GM12878 (cell line): Measurements from ENCODE around the gene ELK3. TPM values are rescaled to one million over a fixed set of nuclear protein-coding genes. Genes with fewer than 3 reads are reported as not detected.

Source experiments
- ATAC-seq: fragments of 200-7000 bp; cut with Tn5 transposase; 3 replicates; pipeline ENCODE4 v1.9.1; 2020; ENCODE audit warnings: mild to moderate bottlenecking, moderate library complexity
- BruUV-seq: library from RNA; stranded (reverse); fragments of 400-500 nt; replicated peaks from 2 replicates; lab custom pipeline; 2021; lab: Mats Ljungman, UMichigan
- CTCF ChIA-PET: fragments of 300-600 bp; sonication (Branson Sonifier 250); formaldehyde crosslinking; extraction: SDS; loops from one replicate; lab custom pipeline; 2021; ENCODE audit warnings: inconsistent platforms; lab: Yijun Ruan, JAX
- POLR2A ChIA-PET: fragments of 350-600 bp; formaldehyde crosslinking; extraction: SDS; loops from one replicate; lab custom pipeline; 2021; ENCODE audit warnings: inconsistent platforms; lab: Charles Lee
- RAD21 ChIA-PET: fragments of 300-600 bp; sonication (Branson Sonifier 250); formaldehyde crosslinking; loops from one replicate; lab custom pipeline; 2023; ENCODE audit warnings: antibody characterized with exemption; ENCODE audit not compliant: unreplicated experiment; lab: Charles Lee
- SMC1A ChIA-PET: fragments of 300-600 bp; sonication (Branson Sonifier 250); formaldehyde crosslinking; loops from one replicate; lab custom pipeline; 2023; ENCODE audit not compliant: unreplicated experiment, uncharacterized antibody; lab: Charles Lee
- DNase-seq: peaks from one replicate; pipeline ENCODE4 v3.0.0-alpha.2; 2011; ENCODE audit warnings: low read depth, low spot score
- FAIRE-seq: peaks from 3 replicates; lab custom pipeline; 2011; peaks lifted over from hg19 to GRCh38; lab: Jason Lieb, UNC
- H2AFZ ChIP-seq: 2 replicates; pipeline ENCODE4 v1.6.0; 2011; ENCODE audit warnings: low read depth, low read length, control low read depth; ENCODE audit not compliant: control insufficient read depth
- H3K27ac ChIP-seq: 2 replicates; pipeline ENCODE4 v1.5.1; 2011; ENCODE audit warnings: control low read depth; ENCODE audit not compliant: control insufficient read depth, insufficient read depth
- H3K27me3 ChIP-seq, 2 experiments: replicated peaks in 1 of 2; 2 replicates each; pipeline versions ENCODE4 v1.6.0 to v1.6.1; 2011; ENCODE audit warnings: low read length in 1 of 2; ENCODE audit not compliant: control insufficient read depth in 2 of 2, insufficient read depth in 2 of 2
- H3K36me3 ChIP-seq, 2 experiments: 2 replicates each; pipeline ENCODE4 v1.5.1; 2011; ENCODE audit warnings: low read length in 1 of 2; ENCODE audit not compliant: control insufficient read depth in 2 of 2, insufficient read depth in 2 of 2
- H3K4me1 ChIP-seq: 2 replicates; pipeline ENCODE4 v1.6.1; 2011; ENCODE audit warnings: mild to moderate bottlenecking, low read length, moderate library complexity, mixed read lengths; ENCODE audit not compliant: control insufficient read depth, insufficient read depth
- H3K4me2 ChIP-seq: 2 replicates; pipeline ENCODE4 v1.6.0; 2011; ENCODE audit warnings: control low read depth; ENCODE audit not compliant: control insufficient read depth, insufficient read depth
- H3K4me3 ChIP-seq: fragments of 200-600 bp; sonication (generic); 2 replicates; pipeline ENCODE4 v1.5.1; 2016
- H3K79me2 ChIP-seq: 2 replicates; pipeline ENCODE4 v1.6.0; 2011; ENCODE audit warnings: low read length; ENCODE audit not compliant: control insufficient read depth, insufficient read depth
- H3K9ac ChIP-seq: 2 replicates; pipeline ENCODE4 v1.8.0; 2011; ENCODE audit warnings: low read length, control low read depth, mixed read lengths; ENCODE audit not compliant: control insufficient read depth, insufficient read depth
- H3K9me3 ChIP-seq: replicated peaks from 3 replicates; pipeline ENCODE4 v1.5.1; 2011; ENCODE audit warnings: mild to moderate bottlenecking, low read length; ENCODE audit not compliant: control insufficient read depth, insufficient read depth
- H4K20me1 ChIP-seq: 2 replicates; pipeline ENCODE4 v1.6.0; 2011; ENCODE audit not compliant: control insufficient read depth, insufficient read depth
- ATF7 ChIP-seq: fragments of 450-650 bp; IDR thresholded peaks from 2 replicates; pipeline ENCODE4 v1.6.1; 2016; ENCODE audit warnings: low read depth, mild to moderate bottlenecking
- BCL11A ChIP-seq: IDR thresholded peaks from 2 replicates; pipeline ENCODE4 v1.6.1; 2011; ENCODE audit warnings: low read depth, low read length
- CBX3 ChIP-seq: fragments of 200-600 bp; sonication (generic); IDR thresholded peaks from 2 replicates; pipeline ENCODE4 v1.6.1; 2016; ENCODE audit warnings: low read depth, borderline replicate concordance
- EGR1 ChIP-seq, 2 experiments: IDR thresholded peaks; 1 replicate in 1 of 2; 2 replicates in 1 of 2; pipeline ENCODE4 v1.6.1; 2011 to 2012; ENCODE audit warnings: low read depth in 2 of 2, low read length in 2 of 2, borderline replicate concordance in 1 of 2, mild to moderate bottlenecking in 1 of 2, moderate library complexity in 1 of 2
- ELK1 ChIP-seq: IDR thresholded peaks from 2 replicates; pipeline ENCODE4 v1.6.1; 2012; ENCODE audit warnings: low read depth, low read length, improper control_type of control experiment
- MXI1 ChIP-seq: fragments of 150-350 bp; IDR thresholded peaks from 2 replicates; pipeline ENCODE4 v1.6.1; 2011; ENCODE audit warnings: low read depth, mild to moderate bottlenecking, inconsistent platforms, low read length, improper control_type of control experiment
- MYC ChIP-seq: IDR thresholded peaks from 2 replicates; pipeline ENCODE4 v1.6.1; 2011; ENCODE audit warnings: mild to moderate bottlenecking, low read length, moderate library complexity, inconsistent platforms; ENCODE audit not compliant: insufficient read depth, insufficient replicate concordance, insufficient read length, severe bottlenecking
- ZNF592 ChIP-seq: fragments of 450-650 bp; IDR thresholded peaks from 2 replicates; pipeline ENCODE4 v1.6.1; 2017; ENCODE audit warnings: mild to moderate bottlenecking, moderate library complexity
- WGBS: methylation state at CpG from one replicate; pipeline ENCODE4 v1.1.6; 2016; ENCODE audit warnings: low lambda C conversion rate; ENCODE audit not compliant: insufficient replicate concordance, insufficient coverage; ENCODE audit errors: missing lambda C conversion rate; 5-methylcytosine and 5-hydroxymethylcytosine counted together
- in situ Hi-C: fragments of 300-500 bp; cut with MboI; formaldehyde crosslinking; loops from 9 replicates; pipeline ENCODE4 v1.14.3; 2018; ENCODE audit warnings: mixed read lengths
- intact Hi-C: fragments of 100-400 bp; cut with micrococcal nuclease; formaldehyde crosslinking; loops from one replicate; pipeline ENCODE4 v1.14.2; 2022; ENCODE audit not compliant: unreplicated experiment
- polyA plus RNA-seq, 11 experiments: library from polyadenylated mRNA; depleted of rRNA in 4 of 11; unstranded in 6 of 11; stranded (reverse) in 5 of 11; fragments of >200 nt; fragmentation: Nextera tagmentation in 4 of 11; fragmentation: Illumina TruSeq in 1 of 11; extraction: Ambion mirVana in 4 of 11; extraction: Trizol in 1 of 11; gene quantifications; 1 replicate in 1 of 11; 2 replicates in 10 of 11; pipeline versions ENCODE4 v1.2.1 to v1.2.3, GENCODE V29; 2011 to 2016; ENCODE audit warnings: inconsistent platforms in 2 of 11, missing spikeins in 2 of 11, low read depth in 1 of 11
- total RNA-seq, 4 experiments: library from RNA; depleted of rRNA in 3 of 4; stranded (reverse); fragments of >200 nt in 3 of 4; fragmentation: Illumina TruSeq in 1 of 4; extraction: Trizol in 1 of 4; gene quantifications; 2 replicates each; pipeline versions ENCODE4 v1.2.1 to v1.2.3, GENCODE V29; 2013 to 2021

Gene ELK3
- total and polyA plus RNA-seq, 10 of the 15 experiments (the other 5 are each of a cell fraction or from before 2014, with no cell fraction given) = 0.37 to 4.8 (median 0.88) TPM

DNA sequence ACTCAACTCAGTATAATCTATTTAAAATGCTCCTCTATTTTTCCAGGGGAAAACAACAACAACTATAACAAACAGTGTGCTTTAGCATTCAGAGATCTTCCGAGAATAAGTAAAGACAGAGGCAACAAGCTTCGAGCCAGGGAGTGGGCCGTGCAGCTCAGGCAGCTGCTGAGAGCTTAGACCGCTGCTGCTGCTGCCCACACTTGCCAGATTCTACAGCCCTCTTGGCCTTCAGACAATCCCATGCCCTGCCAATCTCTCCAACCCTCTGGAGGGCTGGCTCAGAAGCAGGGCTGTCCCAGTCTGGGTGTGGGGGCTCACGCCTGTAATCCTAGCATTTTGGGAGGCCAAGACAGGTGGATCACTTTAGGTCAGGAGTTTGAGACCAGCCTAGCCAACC, 23.4 kb upstream of the ELK3 start:
- no peaks in the 10 kb centered on the region for H3K79me2 ChIP-seq
- no peak for TF ChIP-seq CBX3
- no peak for TF ChIP-seq MYC
- TF ChIP-seq EGR1 (IDR thresholded peaks at IDR 0.05; ENCODE audit: borderline replicate concordance in 1 of 2, low read depth in 2 of 2, low read length in 2 of 2) = no peak
- TF ChIP-seq, all 136 proteins: peak for 0
- ChIA-PET CTCF (no interaction called here), RAD21 (no interaction called here), POLR2A (no interaction called here), SMC1A (no interaction called here)
- in situ Hi-C loops = no loop called here
- BruUV-seq = no TSS peak
- Histone ChIP-seq H3K4me2 (no peak overlapping the region), H3K36me3 (no peaks in the 10 kb centered on the region), H3K27ac (no peak overlapping the region), H3K9me3 (no peaks in the 10 kb centered on the region; the same call in 1 of the 3 replicates), H3K27me3 (no peaks in the 10 kb centered on the region; a peak in 2 of 4 replicates), H2AFZ (no peak overlapping the region), H3K9ac (no peak overlapping the region), H3K4me3 (no peak overlapping the region), H4K20me1 (no peaks in the 10 kb centered on the region), H3K4me1 (no peaks in the 10 kb centered on the region)
- FAIRE-seq (no peak), ATAC-seq (no peak), DNase-seq (no peak)
- intact Hi-C loops = no loop called here
- WGBS = 51% methylated on average over 5 of the region's 5 CpGs

- BruUV-seq = no TSS peak
- Histone ChIP-seq H3K4me3 (no peak overlapping the region), H2AFZ (no peak overlapping the region), H3K27me3 (no peaks in the 10 kb centered on the region; a peak in 2 of 4 replicates), H3K4me1 (no peaks in the 10 kb centered on the region), H3K9me3 (peaks cover 4% of the 10 kb centered on the region), H3K79me2 (no peaks in the 10 kb centered on the region), H3K9ac (no peak overlapping the region), H3K4me2 (no peak overlapping the region), H4K20me1 (no peaks in the 10 kb centered on the region), H3K36me3 (no peaks in the 10 kb centered on the region), H3K27ac (no peak overlapping the region)
- ChIA-PET SMC1A (no interaction called here), POLR2A (no interaction called here), RAD21 (no interaction called here), CTCF (no interaction called here)
- FAIRE-seq (no peak), ATAC-seq (no peak), DNase-seq (no peak)
- in situ Hi-C loops (no loop called here), intact Hi-C loops (no loop called here)
- 82% methylated on average over 3 of the region's 3 CpGs for WGBS
- TF ChIP-seq ZNF592 (no peak), ATF7 (no peak), ELK1 (no peak), BCL11A (no peak), MXI1 (no peak)
These were observed 22.3 kb upstream of the ELK3 start for GRCh38 chr12:96171905-96172304.
